GM18867 (cell line): ENCODE measurements around the gene TBRG1.

Source experiments
- ATAC-seq: cut with Tn5 transposase; IDR thresholded peaks from one replicate; pipeline ENCODE4 v1.9.1; 2021; ENCODE audit warnings: mild to moderate bottlenecking, moderate library complexity; ENCODE audit not compliant: unreplicated experiment

Gene TBRG1

GRCh38 chr11:124658501-124658900 lies 35.8 kb downstream of the TBRG1 start:
- ATAC-seq = no peak

- ATAC-seq = no peak
Measured at GRCh38 chr11:124658986-124659385, 36.3 kb downstream of the TBRG1 start.

DNA sequence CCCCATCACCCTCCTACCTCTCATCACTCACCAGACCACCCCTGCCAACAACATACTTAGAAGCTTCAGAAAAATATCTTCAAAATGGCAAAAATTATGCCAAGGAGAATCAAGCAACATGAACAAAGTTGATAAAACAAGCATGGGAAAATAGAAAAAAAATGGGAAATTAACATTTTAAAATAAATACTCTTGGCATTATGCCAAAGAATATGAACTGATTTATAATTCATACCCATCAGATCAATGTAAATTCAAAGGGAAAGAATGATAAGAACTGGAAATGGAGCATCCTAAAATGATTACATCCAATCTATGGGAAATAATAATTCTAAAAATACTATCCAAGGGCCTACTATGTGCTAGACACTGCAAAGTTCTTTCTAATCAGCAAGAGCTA lies 38.9 kb downstream of the TBRG1 start:
- no peak for ATAC-seq

GRCh38 chr11:124662106-124662505 lies 39.4 kb downstream of the TBRG1 start:
- no peak for ATAC-seq

DNA sequence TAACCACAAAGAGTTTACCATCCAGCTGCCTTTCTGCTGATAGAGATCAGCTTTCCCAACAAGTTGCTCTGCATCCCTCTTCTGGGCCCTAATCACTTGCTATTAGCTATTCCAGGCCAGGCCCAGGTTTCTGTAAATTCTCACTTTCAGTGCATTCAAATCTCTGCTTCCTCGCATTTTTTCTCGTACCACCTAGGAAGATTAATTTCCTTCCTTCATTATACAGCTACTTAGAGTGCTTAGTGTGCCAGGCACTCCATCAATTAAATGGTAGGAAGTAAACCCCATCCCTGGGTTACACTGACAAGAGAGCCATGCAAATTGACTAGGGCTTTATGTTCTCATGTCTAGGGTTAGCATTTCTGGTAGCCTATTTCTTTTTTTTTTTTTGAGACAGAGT lies 41.2 kb downstream of the TBRG1 start:
- ATAC-seq = no peak

- no peak for ATAC-seq
Measured at GRCh38 chr11:124667601-124668000, 44.9 kb downstream of the TBRG1 start.

- peak; percentile 38 for ATAC-seq
Measured at GRCh38 chr11:124669193-124669592, 46.5 kb downstream of the TBRG1 start.

DNA sequence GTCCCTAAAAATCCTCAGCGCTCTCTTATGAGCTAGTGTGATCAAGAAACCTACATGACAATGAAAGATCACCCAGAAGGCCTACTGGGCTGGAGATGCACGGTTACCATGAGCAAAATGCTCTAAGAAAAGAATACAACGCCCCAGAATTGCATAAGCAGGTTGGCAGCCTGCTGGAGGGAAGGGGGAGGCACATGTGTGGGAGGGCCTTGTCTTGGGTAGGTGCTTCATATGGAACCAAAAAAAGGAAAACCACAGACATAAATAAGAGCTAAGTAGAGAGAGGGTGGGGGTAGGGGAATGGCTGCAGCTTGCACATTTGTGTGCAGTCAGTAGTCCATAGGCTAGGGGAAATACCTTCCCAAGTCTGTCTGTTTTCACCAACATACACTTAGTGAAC lies 48.1 kb downstream of the TBRG1 start:
- ATAC-seq = no peak

GRCh38 chr11:124672536-124673215 lies 50.0 kb downstream of the TBRG1 start:
- ATAC-seq = no peak

DNA sequence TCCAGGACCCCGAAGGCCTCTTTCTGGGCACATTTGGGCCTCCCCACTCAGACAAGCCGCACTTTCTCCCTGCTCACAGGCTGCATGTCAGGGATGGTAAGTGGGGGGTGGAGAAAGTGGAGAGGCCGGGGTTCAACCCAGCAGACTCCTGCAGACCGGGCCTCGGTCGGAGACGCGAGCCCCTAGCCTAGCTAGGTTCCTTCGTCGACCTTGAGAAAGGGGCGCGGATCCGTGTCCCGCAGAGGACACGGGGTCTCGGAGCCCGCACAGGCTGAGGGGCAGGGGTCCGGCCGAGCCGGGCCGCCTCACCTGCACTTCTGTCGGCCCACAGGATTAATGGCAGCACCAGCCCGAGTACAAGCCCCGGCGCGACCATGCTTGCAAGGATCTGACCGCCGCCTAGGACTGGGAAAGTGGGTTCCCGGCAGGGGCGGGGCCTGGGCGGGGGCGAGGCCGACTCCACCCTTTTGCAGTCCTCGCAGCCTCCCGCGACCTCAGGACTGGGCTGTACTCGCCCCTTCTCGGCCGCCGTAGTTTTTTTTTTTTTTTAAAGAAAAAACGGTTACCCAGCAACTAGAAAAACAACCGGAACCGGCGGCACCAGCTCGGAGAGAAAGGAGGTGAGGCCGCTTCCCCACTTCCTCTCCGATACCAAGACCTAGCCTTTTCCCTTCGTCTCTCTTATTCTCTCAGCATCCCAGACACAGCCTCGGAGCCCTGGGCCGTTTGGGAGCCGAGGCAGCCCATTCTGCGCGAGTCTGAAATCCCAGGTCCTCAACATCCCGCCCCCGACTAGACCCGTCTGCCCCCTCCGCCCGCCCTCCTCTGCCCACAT lies 50.9 kb downstream of the TBRG1 start, which contains the start of the genes SIAE and SPA17:
Gene SIAE, minus strand, starts transcription at position 407 of the 835 bp plus-strand sequence. Its CDS starts 31 bp downstream, at position 376.
Gene SPA17, plus strand, starts transcription at position 572 of the 835 bp plus-strand sequence. CDS start 1,361 bp downstream, outside the sequence.
- ATAC-seq = peak; percentile 87

GRCh38 chr11:124674168-124674517 lies 51.5 kb downstream of the TBRG1 start:
- ATAC-seq = no peak

DNA sequence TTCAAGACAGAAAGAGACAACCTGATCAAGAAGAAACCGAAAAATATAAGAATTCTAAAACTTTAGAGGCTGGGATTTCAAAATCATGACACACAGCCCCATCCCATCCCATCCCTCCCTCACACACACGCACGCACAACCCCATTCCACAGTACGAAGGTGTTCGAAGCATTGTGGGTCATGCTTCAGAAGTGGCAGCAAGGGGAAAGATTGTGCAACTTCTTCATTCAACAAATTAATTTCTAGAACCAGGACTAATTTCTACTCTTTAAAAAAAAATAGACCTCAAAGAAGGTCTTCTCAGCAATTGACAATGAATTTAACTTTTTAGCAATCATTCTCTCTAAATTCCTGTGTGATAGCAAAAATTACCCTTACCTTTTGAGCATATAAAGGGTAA lies 51.9 kb downstream of the TBRG1 start:
- no peak for ATAC-seq

DNA sequence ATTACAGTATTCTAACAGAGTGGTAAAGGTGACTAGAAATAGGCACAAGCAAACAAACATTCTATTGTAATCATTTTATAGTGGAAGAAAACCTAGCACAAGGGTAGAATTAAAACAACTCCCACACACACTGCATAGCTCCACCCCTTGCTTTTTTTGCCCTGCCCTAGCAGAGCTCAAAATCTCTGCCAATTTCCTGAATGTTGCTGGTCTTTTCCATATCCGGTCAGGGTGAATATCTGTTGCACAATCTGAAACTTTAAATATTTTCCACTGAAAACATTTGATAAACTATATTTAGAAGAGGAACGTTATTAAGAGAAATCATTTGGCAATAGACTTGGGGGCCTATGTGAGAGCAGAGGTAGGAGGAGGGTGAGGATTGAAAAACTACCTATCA lies 53.7 kb downstream of the TBRG1 start:
- no peak for ATAC-seq

- no peak for ATAC-seq
Measured at GRCh38 chr11:124678416-124678815, 55.8 kb downstream of the TBRG1 start.

DNA sequence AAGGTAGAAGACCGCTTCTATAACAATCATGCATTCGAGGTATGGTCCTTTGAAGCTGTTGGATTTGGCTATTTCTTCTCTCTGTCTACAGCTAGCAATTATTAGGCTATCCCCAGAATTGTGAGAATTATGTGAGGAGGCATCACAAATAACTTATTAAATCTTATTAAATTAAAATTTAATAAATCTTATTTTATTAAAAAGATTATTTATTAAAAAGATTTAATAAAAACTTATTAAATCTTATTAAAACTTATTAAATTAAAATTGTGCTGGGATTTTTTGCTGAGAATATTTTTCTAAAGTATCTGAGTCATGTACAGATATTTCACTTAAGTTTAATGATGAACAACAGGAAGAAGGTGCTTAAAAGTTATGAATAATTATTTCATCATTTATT lies 58.8 kb downstream of the TBRG1 start:
- no peak for ATAC-seq

DNA sequence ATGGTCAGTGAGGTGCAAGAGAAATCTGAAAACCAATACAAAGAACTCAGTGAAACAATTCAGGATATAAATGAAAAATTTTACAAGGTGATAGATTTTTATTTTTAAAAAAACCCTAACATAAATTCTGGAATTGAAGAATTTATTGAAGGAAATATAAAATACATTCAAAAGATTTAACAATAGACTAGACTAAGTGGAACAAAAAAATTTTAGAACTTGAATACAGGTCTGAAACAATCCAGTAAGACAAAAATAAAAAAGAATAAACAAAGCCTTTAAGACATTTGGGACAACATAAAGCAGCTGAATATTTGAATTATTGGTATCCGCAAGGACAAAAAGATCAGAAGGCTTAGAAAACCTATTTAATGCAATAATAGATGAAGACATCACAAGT lies 59.8 kb downstream of the TBRG1 start:
- ATAC-seq = no peak
